NCI-H524 treated with DMSO at 0.1 percent for 48 hours (cell line): Measurements from ENCODE around the gene DCX.
"Not testable (repeated sequence)": the region's sequence is repeated elsewhere in the genome, so short reads cannot be mapped to it uniquely, and the experiment has no call there.

Experiments
- DNase-seq: peaks from one replicate; lab custom pipeline; 2025; lab: John Stamatoyannopoulos, UW

The DCX gene

DNA sequence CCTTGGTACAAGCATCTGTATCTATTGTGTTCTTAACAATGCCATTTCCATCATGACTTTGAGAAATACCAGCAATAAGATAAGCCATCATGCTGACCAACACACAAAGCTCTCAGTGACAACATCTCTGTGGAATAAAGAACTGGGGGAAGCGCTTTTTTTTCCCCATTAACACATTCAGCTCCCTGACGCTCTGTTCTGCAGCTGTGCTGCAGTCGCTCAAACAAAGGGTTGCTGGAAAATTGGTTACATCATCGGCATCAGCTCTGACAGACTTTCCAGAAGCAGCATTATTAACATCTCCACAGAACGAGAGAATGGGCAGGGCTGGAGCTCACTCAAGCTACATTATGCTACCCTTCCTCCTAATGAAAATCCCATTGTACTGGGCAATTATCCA is 39.9 kb downstream of the DCX start:
- no peak for DNase-seq

DNA sequence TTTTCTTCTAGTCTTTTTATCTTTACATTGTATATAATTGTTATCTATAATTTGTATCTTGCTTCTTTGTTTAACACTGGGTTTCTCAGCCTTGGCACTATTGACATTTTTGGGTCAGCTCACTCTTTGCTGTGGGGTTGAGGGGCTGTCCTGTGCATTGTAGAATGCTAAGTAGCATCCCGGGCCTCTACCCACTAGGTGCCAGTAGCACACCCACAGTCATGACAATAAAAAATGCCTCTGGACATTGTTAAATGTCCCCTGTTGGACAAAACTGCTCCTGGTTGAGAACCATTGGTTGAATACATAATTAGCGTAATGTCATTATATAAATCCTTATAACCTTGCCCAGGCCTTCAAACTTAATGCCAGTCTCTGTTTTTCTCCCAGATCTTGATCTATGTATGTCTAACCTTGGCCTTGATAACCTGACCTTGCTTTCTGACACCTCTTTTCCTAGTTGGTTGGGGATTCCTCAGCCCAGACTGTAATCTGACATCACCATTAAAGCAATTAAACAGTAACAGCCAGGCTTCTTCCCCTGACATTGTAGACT is 46.1 kb downstream of the DCX start:
- DNase-seq: no peak

DNA sequence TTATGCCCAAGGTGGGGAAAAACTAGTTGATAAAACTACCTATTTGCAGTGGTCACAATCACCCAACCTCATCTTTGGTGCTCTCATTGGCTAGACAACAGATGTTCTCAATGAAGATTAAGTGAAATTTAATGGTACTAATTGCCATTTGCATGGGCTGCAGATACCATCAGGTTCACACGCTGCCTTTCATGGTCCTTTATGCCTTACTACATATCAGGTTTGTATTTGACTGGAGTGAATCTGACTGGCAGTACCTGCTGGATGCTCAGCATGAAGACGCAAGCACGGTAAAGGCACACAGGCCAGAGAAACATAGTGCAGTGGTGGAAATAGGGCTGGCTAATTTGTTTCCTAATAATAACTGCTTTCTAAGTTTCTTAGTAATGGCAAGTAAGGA is 48.3 kb downstream of the DCX start:
- DNase-seq: no peak

DNA sequence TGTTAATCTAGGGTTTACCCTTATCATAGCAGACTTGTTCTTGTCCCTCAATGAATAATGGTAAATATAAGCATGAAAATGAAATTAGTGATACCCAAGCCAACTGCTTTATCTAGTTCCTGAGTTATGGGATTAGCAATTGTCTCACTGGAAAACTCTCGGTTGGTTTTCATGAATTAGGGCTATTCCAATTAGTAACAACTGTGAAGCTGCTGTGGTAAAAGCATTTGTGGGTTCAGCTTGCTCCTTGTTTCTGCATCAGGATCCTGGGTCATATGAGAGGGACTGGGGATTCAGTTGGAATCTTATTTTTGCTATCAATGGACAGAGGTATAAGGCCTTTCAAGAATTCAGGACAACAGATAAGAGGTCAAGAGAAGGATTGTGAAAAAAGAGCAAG is 50.2 kb downstream of the DCX start:
- DNase-seq: no peak

DNA sequence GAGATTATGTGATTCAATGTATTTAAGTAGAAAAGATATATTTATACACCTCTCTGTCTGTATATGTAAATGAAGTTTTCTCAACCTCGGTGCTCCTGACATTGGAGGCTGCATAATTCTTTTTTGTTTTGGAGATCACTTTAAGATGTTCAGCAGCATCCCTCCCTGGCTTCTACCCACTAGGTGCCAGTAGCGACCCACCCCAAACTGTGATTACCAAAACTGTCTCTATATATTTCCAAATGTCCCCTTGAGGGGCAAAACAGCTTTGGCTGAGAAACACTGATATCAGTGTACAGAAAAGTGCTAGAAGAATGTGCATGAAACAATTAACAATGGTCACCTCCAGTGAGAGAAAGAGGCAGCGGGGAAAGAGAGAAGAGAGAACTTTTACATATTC is 51.2 kb downstream of the DCX start:
- DNase-seq: peak; percentile 7

DNA sequence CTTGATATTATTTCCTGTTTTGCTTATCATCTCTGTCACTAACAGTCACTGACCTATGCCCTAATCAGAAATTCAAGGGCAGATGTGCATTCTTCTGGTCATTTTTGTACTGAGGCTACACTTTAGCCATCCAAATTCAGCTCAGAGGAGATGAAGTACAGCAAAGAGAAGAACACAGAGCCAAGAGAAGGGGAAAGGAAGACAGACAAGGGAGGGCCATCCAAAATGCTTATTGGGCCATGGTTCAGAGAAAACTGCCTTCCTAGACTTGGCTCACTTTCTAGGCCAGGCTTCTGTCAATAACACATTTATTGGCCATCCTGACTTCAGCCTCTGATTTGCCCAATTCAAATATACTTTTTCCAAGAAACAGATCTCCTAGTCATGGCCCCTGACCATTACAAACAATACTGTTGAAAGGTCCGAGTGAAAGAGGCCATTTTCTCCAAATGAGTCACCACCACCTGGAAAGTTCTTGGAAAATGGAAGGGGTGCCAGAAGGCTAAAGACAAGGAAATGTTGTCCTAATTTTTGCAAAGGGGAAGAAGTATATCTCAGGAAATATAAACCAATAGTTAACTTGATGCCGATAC is 56.4 kb downstream of the DCX start:
- no peak for DNase-seq

DNA sequence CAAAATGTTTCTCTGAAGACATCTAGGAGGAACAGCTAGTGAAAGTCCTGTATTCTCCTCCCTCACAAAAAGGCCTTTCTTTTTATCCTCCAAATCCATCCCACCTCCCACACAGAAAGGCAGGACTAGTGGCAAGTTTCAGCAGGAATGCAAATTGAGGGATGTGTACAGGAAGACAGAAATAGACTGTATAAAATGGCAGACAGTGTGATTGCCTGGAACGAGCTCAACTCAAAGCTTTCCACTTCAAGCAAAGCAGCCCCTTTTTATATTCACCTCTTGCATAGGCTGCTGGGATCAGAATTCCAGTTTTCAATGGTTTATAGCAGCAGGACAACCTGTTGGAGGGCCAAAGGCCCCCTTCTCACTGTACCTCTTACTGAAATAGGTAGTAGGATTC is 57.5 kb downstream of the DCX start:
- no peak for DNase-seq

DNA sequence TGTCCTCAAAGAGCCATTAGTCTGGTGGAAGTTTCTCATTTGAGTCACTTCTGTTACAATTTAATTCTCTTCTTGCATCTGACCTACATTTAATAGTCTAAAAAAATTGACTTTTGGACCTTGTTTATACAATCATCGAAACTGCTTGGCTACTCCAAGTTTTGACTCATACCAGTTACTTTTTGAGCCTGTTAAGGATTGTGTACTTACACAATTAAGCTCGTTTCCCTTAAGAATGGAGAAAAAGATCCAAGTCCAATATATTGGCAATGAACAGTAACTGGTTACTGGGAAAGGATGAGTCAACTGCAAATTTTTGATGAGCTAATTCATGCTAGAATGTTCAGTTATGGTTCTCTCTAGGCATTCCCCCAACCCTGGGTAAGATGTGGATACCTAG is 58.2 kb downstream of the DCX start:
- no peak for DNase-seq

DNA sequence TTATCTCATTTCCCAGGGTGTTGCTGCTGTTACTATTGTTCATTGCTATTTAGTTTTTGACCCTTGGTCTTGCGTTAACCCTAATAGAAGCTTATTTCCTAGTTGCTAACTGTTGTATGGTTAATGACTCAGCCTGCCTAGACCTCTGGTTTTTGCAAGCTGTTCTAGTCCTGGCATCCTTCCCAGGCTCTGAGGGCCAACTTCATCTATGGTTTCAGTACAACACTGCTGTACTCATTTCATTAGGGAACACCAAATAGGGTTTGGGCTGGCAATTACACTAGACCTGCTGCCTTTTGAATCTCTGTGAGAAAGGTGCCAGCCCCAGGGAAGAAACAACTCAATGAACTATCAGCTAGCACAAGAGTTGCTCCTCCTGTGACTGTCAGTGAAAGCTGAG is 59.6 kb downstream of the DCX start:
- DNase-seq: no peak

DNA sequence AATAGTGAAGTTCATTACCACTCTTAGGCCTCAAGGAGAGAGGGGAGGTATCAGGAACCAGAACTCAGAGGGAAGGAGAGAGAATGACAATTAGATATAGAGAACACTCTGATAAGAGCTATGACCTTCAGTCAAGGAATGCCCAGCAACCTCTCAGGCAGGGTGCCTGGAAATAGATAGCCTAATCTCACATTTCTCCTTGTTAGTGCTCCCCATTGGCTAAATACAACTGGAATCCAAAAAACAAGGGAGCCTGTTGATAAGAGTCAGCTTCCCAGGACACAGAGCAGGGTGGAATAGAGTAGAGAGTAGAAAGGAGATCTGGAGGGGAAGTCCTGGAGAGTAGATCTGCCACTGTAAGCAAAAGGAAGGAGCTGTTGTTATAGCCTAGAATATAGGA is 62.1 kb downstream of the DCX start:
- DNase-seq: no peak

DNA sequence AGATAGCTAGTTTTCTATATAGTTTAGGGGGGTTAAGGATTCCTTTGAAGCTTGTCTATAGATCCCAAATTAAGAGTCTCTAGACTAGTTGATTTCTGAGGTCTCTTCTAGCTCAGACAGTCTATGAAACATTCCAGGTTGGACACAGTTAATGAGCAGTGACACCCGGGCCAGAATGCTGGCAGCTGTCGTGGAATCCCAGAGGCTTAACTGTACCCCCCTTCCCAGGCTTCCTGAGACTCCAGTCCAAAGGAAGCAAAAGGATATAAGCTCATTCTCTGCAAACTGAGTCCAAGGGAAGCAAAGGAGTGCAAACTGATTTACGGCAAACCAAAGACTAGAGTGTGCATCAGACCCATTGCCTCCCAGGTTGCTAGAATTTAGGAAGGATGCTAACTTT is 62.9 kb downstream of the DCX start:
- DNase-seq: no peak

DNA sequence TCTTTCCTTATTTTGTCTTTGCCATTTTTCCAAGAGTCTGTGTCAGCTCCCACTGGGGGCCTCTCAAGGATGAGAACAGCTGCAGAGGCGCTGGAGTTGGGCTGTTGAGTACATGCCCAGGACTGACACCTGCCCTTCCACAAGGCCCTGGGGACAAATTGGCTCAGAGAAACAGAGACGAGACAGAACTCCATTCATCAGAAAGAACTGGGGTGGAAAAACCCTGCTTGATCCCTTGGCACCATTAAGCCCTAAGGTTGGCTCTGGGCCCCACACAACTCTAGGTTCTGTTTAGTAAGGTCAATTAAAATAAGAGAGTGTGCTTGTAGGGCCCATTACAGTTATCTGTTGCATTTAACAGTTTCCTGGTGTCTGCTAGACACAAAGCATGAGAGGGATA is 63.6 kb downstream of the DCX start:
- DNase-seq: peak; percentile 14

DNA sequence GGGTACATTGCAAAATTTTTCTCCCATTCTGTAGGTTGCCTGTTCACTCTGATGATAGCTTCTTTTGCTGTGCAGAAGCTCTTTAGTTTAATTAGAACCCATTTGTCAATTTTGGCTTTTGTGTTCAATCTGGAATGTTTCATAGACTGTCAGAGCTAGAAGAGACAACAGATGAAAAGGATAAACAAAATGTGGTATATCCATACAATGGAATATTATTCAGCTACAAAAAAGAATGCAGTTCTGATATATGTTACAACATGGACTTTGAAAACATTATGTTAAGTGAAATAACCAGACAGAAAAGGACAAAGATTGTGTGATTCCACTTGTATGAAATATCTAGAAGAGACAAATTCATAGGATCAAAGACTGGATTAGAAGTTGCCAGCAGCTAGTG is 65.8 kb downstream of the DCX start:
- DNase-seq: not testable (repeated sequence)

DNA sequence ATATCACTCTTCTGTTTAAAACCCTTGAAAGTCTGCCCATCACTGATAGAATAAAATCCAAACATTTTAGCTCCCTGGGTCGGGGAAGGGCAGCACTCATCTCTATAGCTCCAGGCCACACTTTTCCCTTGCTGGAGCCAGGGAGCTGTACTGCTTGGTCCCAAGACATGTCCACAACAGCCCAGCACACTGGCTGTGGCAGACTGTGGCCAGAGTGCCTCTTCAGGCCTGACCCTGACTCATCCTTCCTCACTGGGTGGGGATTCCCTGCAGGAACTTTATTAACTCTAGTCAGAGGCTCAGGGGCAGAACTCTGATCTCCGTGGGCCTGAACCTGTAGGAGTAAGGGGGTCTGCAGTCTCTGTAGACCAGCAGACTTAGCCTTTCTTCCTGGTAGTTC is 71.9 kb downstream of the DCX start:
- DNase-seq: no peak

DNA sequence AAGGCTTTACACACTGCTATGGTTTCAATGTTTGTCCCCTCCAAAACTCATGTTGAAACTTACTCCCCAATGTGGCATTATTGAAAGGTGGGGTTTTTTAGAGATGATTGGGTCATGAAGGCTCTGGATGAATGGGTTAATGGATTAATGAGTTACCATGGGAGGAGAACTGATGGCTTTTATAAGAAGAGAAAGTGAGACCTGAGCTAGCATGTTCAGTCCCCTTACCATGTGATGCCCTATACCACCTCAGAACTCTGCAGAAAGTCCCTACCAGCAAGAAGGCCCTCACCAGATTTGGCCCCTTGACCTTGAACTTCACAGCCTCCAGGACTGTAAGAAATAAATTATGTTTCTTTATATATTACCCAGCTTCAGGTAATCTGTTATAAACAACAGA is 72.8 kb downstream of the DCX start:
- no peak for DNase-seq

DNA sequence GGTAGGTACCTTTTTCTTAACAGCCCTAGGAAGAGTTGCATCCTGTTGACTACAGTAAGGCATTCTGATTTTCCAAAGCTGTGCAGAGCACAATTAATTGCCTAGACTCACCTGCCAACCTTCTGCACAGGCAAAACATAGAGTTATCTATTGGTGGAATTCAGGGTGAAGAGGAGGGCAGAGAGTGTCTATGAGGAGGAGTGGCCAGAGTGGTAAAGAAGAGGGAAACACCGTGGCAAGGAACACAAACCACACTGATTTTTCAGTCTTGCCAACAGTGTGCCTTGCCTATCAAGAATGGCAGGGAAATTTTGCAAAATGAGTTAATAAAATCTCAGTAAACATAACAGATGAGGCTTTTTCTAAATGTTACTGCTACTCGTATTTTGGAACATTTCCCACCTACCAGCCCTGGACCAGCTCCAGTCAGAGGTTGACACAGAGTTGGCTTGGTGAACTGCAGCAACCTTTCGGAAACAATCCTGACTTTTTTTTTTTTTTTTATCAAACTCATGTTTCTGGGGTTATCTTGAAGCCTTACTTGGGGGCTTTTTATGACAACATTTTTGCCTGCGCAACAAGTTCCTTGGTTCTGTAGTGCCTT is 73.8 kb downstream of the DCX start:
- no peak for DNase-seq

DNA sequence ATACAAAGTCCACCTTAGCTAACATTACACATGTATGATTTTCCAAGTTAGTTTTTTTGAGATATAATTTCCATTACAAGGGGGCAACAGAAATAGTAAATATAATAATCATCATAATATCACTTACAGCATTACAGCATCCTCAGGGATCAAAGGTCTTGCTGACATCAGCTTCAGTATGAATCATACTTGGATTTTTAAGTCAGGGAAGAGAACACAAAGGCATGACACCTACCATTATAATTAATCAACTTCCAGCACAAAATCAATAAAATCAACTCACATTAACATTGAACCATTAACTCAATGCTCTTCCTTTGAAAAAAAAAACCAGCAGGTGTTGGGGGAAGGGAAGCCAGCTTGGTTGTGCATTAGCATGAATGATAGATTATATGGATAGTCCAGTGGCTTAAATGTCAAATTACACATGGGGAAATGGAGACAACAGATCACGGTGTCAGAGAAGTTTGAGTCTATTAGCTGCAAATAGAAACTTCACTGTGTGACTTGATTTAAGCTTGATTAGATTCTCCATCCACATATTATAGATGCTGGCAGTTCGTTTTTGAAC is 74.8 kb downstream of the DCX start:
- no peak for DNase-seq

DNA sequence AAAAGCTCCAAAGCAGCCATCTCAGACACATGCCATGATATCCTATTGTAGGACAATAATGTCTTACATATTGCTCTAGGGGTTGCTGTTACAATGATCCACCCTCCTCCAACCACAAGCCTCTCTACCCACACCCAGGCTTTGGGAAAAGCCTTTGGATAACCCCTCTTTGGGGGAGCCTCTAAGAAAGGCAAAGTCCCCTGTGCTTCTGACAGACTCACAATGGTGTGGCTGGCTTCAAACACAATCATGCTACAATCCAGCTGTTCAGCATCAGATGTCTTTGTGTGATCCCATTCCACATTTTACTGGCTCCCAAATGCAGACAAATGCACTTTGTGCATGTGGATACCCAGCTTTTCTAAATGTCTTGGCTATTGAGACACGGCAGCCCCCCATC is 75.9 kb downstream of the DCX start:
- no peak for DNase-seq

DNA sequence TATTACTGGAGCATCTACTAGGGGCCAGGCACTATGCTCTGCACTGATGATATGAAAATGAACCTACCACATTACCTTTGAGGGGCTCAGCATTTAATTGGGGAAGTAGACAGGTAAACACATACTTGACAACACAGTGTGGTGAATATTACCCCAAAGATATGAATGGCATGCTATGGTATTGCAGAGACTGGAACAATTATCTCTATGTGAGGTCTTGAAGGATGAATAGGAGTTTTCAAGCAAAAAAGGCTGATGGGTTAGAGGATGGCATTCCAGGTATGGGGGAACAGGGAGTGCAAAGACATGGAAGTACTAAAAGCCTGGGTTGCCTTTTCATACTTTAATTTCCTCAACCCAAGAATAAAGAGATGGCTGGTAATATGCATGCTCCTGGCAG is 82.6 kb downstream of the DCX start:
- no peak for DNase-seq

DNA sequence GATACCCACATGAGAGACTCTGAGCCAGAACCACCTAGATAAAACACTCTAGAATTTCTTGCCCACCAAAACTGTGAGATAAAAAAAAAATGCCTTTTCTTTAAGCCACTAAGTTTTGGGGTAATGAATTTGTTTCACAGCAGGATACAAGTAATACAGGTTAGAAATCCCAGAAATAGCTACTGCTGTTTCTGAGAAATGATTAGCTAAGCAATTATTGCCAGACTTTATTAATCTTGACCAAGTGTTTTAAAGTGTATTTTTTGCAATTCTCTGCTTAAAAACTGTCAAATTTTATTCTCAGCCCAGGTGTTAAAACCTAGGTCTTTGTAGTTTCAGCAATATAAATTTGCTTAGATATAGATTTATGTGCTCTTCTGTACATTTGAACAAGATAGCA is 83.1 kb downstream of the DCX start:
- DNase-seq: no peak

DNA sequence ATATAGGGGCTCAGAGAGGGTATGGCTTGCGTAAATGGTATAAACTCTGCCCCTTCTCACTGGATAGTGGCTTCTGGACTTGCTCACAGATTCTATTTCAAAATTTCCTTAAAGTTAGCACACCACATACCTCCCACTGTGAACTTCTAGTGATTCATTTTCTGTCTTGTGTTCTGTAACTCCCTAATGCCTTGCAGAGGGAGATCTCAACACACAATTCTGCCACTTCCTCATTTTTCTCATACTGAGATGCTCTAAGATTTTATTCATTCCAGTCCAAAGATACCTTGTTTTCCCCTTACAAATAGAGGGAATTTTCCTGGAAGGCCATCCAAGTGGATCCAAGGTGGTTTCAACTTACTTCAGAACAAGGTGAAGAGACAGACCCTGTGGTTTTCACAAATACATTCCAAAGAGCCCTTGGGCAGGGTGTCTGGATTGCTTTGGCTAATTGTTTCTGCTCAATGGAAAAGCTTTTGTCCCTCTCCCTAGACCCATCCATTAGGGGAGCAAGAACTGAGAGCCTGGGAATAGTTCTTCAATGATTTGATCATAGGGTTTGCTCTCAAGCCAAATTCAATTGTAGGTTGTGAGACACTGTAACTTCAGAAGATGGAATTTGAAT is 89.6 kb downstream of the DCX start:
- no peak for DNase-seq

DNA sequence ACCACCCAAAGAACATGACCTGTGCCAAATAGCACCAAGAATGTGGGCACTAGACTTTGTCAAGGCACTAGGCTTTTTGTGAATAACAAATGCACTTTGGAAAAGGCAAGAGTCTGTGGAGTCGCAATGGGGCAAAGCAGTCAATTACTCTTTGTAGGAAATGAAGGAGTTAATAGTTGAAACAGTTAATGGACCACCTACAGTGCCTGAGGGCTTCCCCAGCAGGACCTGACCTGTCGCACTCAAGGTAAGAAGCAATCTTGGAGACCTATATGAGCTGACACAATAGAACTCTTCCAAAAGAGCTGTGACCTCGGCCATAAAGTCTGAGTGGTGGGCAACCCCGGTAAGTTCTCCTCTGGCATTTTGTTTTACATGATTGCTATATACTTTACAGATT is 92.5 kb downstream of the DCX start:
- no peak for DNase-seq

DNA sequence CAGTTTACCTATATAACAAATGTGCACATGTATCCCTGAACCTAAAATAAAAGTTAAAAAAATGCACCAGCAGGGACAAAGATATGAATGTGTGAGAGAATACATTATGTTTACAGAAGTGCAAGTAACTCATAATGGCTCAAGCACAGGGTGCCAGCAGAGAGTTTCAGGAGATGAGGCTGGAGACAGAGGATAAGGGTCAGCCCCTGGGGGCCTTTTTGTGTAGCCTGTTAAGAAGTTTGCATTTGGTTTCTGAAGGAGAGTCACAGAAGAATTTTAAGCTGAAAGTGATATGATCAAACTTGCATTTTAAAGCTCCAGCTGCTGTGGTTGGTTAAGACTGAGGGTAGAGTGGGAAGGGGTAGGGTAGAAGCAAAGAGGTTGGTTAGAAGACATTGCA is 93.1 kb downstream of the DCX start:
- no peak for DNase-seq
